Measurements from ENCODE around the gene FUT7.
A peak's percentile ranks its signal among the peaks of the same experiment; 100 is the strongest.

DNA sequence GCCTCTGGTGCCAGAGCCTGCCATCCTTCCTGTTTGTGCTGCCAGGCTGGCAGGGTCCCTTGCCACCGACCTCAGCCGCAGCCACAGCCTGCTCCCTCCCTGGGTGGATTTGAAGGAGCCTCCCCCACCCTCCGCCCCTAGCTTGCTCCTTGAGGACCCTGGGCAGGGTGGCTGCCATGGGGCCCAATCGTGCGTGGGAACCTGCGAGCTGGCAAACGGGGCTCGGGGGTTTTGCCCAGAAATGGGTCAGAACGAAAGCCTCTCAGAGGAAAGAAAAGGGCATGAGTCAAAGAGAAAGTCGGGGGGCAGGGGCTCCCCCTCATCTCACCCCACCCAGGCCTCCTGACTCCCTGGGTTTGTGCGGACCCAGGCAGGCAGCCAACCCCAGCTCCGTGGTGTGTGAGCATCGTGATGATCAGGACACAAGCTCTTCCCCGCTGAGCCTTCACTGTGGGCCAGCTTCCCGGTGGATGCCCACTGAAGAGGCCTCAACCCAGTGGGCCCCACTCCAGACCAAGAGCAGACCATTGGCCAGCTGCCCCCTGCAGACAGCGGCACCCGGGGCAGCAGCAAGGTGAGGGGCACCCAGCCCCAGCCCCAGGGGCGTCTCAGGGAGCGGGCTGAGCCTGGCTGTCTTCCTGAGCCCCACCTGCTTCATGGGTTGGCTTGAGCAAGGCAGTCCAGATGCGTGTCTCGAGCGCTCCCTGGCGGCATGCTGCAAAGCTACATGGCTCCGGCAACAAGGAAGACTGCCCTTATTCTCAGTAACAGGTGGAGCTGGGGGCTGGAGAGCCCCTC lies 3.0 kb upstream of the FUT7 start:
- peak; percentile 87 to 97 (median 94) for TF ChIP-seq CTCF (IDR thresholded peaks at IDR 0.05)
- TF ChIP-seq POLR2A (IDR thresholded peaks at IDR 0.05) = no peak
